ENCODE measurements around the gene GRAMD1A.

The GRAMD1A gene

DNA sequence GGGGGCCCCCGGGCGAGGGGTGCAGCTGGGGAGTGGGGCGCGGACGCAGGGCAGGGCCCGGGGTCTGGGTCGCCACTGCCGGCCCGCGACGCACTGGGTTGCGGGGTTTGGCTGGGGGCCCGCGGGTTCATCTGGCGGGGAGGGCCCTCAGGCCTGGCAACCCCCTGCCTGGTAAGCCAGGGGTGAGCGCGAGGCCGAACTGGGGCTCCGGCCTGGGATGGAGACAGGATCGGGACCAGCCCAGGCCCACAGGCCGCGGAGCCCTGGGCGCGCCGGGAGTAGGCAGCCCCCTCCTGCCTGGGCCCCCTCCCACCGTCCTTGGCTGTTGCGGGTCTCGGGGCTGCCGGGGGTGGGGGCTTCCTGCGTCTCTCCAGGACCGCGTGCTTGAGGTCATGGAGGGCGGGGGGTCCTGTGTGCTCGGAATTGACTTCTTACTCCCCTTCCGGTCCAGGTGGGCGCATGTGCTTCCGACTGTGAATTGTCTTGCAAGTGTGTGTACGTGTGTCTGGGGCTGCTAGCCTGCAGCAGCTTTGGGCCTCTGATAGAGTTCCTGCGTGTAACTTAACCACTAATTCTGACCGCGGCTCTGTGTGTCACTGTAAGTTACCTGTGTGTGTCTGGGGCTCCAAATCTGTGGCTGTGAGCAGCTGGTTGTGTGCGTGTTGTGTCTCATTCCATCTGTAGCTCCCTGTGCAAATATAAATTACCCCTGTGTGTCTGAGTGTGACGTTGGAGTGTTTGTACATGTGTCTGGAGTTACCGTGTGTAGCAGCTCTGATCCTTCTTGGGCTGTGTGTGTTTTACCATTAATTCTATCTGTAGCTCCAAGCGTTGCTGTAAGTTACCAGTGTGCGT lies 751 bp downstream of the GRAMD1A start (continued):
- peak; percentile 64 for TF ChIP-seq KLF16 (tag by site-specific recombination; IDR thresholded peaks at IDR 0.05)
- TF ChIP-seq KLF9 (tag by site-specific recombination; IDR thresholded peaks at IDR 0.05; ENCODE audit: low read depth): peak; percentile 63
- TF ChIP-seq, protein P1, sequence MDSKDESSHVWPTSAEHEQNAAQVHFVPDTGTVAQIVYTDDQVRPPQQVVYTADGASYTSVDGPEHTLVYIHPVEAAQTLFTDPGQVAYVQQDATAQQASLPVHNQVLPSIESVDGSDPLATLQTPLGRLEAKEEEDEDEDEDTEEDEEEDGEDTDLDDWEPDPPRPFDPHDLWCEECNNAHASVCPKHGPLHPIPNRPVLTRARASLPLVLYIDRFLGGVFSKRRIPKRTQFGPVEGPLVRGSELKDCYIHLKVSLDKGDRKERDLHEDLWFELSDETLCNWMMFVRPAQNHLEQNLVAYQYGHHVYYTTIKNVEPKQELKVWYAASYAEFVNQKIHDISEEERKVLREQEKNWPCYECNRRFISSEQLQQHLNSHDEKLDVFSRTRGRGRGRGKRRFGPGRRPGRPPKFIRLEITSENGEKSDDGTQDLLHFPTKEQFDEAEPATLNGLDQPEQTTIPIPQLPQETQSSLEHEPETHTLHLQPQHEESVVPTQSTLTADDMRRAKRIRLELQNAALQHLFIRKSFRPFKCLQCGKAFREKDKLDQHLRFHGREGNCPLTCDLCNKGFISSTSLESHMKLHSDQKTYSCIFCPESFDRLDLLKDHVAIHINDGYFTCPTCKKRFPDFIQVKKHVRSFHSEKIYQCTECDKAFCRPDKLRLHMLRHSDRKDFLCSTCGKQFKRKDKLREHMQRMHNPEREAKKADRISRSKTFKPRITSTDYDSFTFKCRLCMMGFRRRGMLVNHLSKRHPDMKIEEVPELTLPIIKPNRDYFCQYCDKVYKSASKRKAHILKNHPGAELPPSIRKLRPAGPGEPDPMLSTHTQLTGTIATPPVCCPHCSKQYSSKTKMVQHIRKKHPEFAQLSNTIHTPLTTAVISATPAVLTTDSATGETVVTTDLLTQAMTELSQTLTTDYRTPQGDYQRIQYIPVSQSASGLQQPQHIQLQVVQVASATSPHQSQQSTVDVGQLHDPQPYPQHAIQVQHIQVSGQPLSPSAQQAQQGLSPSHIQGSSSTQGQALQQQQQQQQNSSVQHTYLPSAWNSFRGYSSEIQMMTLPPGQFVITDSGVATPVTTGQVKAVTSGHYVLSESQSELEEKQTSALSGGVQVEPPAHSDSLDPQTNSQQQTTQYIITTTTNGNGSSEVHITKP (tag by site-specific recombination; IDR thresholded peaks at IDR 0.05): 0 out of 2 replicates have a peak, but pooled peaks have one; percentile 15
- TF ChIP-seq BCL11A (tag by site-specific recombination; IDR thresholded peaks at IDR 0.05; ENCODE audit: low read depth): no peak
- TF ChIP-seq SP2 (tag by site-specific recombination; IDR thresholded peaks at IDR 0.05): peak; percentile 63
- TF ChIP-seq, protein P2, sequence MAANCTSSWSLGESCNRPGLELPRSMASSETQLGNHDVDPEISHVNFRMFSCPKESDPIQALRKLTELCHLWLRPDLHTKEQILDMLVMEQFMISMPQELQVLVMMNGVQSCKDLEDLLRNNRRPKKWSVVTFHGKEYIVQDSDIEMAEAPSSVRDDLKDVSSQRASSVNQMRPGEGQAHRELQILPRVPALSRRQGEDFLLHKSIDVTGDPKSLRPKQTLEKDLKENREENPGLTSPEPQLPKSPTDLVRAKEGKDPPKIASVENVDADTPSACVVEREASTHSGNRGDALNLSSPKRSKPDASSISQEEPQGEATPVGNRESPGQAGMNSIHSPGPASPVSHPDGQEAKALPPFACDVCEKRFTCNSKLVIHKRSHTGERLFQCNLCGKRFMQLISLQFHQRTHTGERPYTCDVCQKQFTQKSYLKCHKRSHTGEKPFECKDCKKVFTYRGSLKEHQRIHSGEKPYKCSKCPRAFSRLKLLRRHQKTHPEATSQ (tag by site-specific recombination; IDR thresholded peaks at IDR 0.05): no peak
- TF ChIP-seq ZNF777 (tag by site-specific recombination; IDR thresholded peaks at IDR 0.05; ENCODE audit: borderline replicate concordance): no peak
- TF ChIP-seq, protein P3, sequence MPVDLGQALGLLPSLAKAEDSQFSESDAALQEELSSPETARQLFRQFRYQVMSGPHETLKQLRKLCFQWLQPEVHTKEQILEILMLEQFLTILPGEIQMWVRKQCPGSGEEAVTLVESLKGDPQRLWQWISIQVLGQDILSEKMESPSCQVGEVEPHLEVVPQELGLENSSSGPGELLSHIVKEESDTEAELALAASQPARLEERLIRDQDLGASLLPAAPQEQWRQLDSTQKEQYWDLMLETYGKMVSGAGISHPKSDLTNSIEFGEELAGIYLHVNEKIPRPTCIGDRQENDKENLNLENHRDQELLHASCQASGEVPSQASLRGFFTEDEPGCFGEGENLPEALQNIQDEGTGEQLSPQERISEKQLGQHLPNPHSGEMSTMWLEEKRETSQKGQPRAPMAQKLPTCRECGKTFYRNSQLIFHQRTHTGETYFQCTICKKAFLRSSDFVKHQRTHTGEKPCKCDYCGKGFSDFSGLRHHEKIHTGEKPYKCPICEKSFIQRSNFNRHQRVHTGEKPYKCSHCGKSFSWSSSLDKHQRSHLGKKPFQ (tag by site-specific recombination; IDR thresholded peaks at IDR 0.05): peak; percentile 78; the same call in 1 of the 2 replicates
- TF ChIP-seq, protein P4, sequence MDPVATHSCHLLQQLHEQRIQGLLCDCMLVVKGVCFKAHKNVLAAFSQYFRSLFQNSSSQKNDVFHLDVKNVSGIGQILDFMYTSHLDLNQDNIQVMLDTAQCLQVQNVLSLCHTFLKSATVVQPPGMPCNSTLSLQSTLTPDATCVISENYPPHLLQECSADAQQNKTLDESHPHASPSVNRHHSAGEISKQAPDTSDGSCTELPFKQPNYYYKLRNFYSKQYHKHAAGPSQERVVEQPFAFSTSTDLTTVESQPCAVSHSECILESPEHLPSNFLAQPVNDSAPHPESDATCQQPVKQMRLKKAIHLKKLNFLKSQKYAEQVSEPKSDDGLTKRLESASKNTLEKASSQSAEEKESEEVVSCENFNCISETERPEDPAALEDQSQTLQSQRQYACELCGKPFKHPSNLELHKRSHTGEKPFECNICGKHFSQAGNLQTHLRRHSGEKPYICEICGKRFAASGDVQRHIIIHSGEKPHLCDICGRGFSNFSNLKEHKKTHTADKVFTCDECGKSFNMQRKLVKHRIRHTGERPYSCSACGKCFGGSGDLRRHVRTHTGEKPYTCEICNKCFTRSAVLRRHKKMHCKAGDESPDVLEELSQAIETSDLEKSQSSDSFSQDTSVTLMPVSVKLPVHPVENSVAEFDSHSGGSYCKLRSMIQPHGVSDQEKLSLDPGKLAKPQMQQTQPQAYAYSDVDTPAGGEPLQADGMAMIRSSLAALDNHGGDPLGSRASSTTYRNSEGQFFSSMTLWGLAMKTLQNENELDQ (tag by site-specific recombination; IDR thresholded peaks at IDR 0.05; ENCODE audit: low read depth): no peak
- peak; percentile 60 for TF ChIP-seq ZEB2 (tag by site-specific recombination; IDR thresholded peaks at IDR 0.05)
- TF ChIP-seq RBAK (tag by site-specific recombination; IDR thresholded peaks at IDR 0.05): no peak
- peak; percentile 59; the same call in 1 of the 2 replicates for TF ChIP-seq KLF1 (tag by site-specific recombination; IDR thresholded peaks at IDR 0.05)
- TF ChIP-seq ZNF596 (tag by site-specific recombination; IDR thresholded peaks at IDR 0.05): no peak
- TF ChIP-seq REPIN1 (tag by site-specific recombination; IDR thresholded peaks at IDR 0.05; ENCODE audit: low read depth): no peak
- no peak; the same call in 1 of the 2 replicates for TF ChIP-seq ZNF548 (tag by site-specific recombination; IDR thresholded peaks at IDR 0.05)
- TF ChIP-seq ZBTB7A (tag by site-specific recombination; IDR thresholded peaks at IDR 0.05; ENCODE audit: low read depth): peak; percentile 91
- peak; percentile 73 for TF ChIP-seq ZXDB (tag by site-specific recombination; IDR thresholded peaks at IDR 0.05)
- no peak; the same call in 1 of the 2 replicates for TF ChIP-seq BCL11B (tag by site-specific recombination; IDR thresholded peaks at IDR 0.05; ENCODE audit: low read depth)
- TF ChIP-seq MEIS1 (CRISPR knock-in tag; IDR thresholded peaks at IDR 0.05; ENCODE audit: borderline replicate concordance): no peak
- TF ChIP-seq ZNF626 (tag by site-specific recombination; IDR thresholded peaks at IDR 0.05): no peak
- TF ChIP-seq HOXD13 (CRISPR knock-in tag; IDR thresholded peaks at IDR 0.05; ENCODE audit: borderline replicate concordance): no peak
- TF ChIP-seq, protein P5, sequence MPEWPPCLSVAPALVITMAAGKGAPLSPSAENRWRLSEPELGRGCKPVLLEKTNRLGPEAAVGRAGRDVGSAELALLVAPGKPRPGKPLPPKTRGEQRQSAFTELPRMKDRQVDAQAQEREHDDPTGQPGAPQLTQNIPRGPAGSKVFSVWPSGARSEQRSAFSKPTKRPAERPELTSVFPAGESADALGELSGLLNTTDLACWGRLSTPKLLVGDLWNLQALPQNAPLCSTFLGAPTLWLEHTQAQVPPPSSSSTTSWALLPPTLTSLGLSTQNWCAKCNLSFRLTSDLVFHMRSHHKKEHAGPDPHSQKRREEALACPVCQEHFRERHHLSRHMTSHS (tag by site-specific recombination; IDR thresholded peaks at IDR 0.05): no peak
- TF ChIP-seq HOXA7 (CRISPR knock-in tag; IDR thresholded peaks at IDR 0.05; ENCODE audit: borderline replicate concordance): no peak
- TF ChIP-seq ZBTB17 (tag by site-specific recombination; IDR thresholded peaks at IDR 0.05): peak; percentile 79
- TF ChIP-seq SP3 (tag by site-specific recombination; IDR thresholded peaks at IDR 0.05): peak; percentile 36; the same call in 1 of the 2 replicates
- TF ChIP-seq ELK4 (IDR thresholded peaks at IDR 0.05; ENCODE audit: borderline replicate concordance, low read depth, low read length): no peak
- no peak for TF ChIP-seq ZNF48 (tag by site-specific recombination; IDR thresholded peaks at IDR 0.05)
- peak; percentile 29; the same call in 1 of the 2 replicates for TF ChIP-seq WT1 (tag by site-specific recombination; IDR thresholded peaks at IDR 0.05)
- TF ChIP-seq ZNF423 (tag by site-specific recombination; IDR thresholded peaks at IDR 0.05): no peak
